Measurements from ENCODE around the gene ITPK1. TPM values are rescaled to one million over a fixed set of nuclear protein-coding genes. Genes with fewer than 3 reads are reported as not detected.
A peak's percentile ranks its signal among the peaks of the same experiment; 100 is the strongest.

The ITPK1 gene
- total and polyA plus RNA-seq, 5 donors from 2014 or later, result 19.5 to 54.1 (median 22.1) TPM

DNA sequence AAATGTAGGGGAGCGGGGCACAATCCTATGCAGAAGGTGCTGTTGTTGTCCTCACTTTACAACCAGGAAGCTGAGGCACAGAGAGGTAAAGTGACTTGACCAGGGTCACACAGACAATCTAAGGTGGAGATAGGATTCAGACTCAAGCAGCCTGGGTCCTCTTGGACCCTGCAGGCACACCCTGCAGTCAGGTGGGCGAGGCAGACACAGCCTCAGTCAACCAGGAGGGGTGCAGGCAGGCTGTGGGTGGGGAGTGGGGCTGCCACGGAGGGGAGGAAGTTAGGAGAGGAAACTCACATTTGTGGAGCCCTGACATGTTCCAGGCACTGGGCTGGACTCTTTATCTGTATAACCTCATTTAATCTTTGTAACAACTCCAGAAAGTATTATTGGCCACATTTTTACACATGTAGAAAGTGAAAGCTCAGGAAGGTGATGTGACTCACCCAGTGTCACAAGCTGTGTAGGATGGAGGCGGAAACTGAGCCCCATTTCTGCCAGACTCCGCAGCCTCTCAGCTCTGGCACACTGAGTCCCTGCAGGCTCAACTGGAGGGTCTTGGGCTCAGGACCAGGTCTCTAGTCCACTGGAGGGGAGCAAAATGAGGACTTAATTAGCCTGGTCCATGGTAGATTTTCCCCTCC is 217.7 kb downstream of the ITPK1 start:
- no peaks in the 10 kb centered on the region for H3K36me3 Mint-ChIP-seq
- peaks cover 15% of the 10 kb centered on the region for H3K27me3 Mint-ChIP-seq
- ATAC-seq (ENCODE audit: low read depth in 2 of 2) (peak; percentile 71 to 83), DNase-seq (peak in 1 of 3 donors; percentile 57)
- peaks cover 22% of the 10 kb centered on the region for H3K4me1 ChIP-seq (ENCODE audit: control insufficient read depth, insufficient read depth, low read length, poor library complexity, severe bottlenecking)
- H3K4me3 ChIP-seq (ENCODE audit: low read depth, low read length), result peak overlapping the region; percentile 44
- H3K9me3 Mint-ChIP-seq, result peaks cover 0 to 13% (median 5%) of the 10 kb centered on the region in 7 donors
- H3K4me1 Mint-ChIP-seq, result peaks cover 0 to 25% (median 16%) of the 10 kb centered on the region in 4 donors
- H3K9me3 ChIP-seq (ENCODE audit: control insufficient read depth in 2 of 2, low read length in 2 of 2), result peaks cover 0 to 1% of the 10 kb centered on the region in 2 experiments
- H3K4me3 Mint-ChIP-seq, result peak overlapping the region; percentile 29 to 65 (median 54)
- H3K27ac Mint-ChIP-seq, result no peak overlapping the region
- H3K27ac ChIP-seq (ENCODE audit: insufficient read depth, low read length, poor library complexity, severe bottlenecking), result no peak overlapping the region
- H3K36me3 ChIP-seq (ENCODE audit: control insufficient read depth, insufficient read depth, low read length), result no peaks in the 10 kb centered on the region
- H3K27me3 ChIP-seq (ENCODE audit: control insufficient read depth, insufficient read depth, low read length), result peaks cover 9% of the 10 kb centered on the region

DNA sequence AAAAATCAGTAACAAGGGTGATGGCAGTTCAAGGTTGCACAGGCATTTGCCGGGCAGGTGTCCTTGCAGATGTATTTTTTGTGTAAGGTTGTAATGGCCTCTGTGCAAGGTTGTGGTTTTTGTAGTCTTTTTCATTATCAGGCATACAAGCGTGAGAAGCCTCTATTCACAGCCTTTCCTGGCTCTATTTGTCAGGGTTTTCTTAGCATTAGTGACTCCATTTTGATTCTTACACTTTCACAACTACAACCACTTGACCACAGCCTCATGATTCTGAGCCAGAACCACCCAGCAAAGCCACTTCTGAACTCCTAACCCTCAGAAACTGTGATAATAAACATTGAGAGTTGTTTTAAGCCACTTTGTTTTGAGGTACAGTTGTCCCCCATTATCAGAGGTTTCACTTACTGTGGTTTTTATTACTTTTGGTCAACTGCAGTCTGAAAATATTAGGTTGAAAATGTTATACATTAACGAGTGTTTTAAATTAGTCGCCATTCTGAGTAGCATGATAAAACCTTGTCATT is 220.3 kb downstream of the ITPK1 start:
- H3K4me1 Mint-ChIP-seq, result peaks cover 0 to 20% (median 11%) of the 10 kb centered on the region in 4 donors
- H3K4me3 Mint-ChIP-seq, result no peak overlapping the region
- peaks cover 6% of the 10 kb centered on the region for H3K27me3 Mint-ChIP-seq
- no peaks in the 10 kb centered on the region for H3K36me3 Mint-ChIP-seq
- peaks cover 0 to 6% of the 10 kb centered on the region in 2 experiments for H3K9me3 ChIP-seq (ENCODE audit: control insufficient read depth in 2 of 2, low read length in 2 of 2)
- H3K27ac Mint-ChIP-seq, result no peak overlapping the region
- H3K4me3 ChIP-seq (ENCODE audit: low read depth, low read length), result no peak overlapping the region
- ATAC-seq (ENCODE audit: low read depth in 2 of 2) (no peak), DNase-seq (no peak)
- H3K4me1 ChIP-seq (ENCODE audit: control insufficient read depth, insufficient read depth, low read length, poor library complexity, severe bottlenecking), result peaks cover 13% of the 10 kb centered on the region
- no peak overlapping the region for H3K27ac ChIP-seq (ENCODE audit: insufficient read depth, low read length, poor library complexity, severe bottlenecking)
- H3K9me3 Mint-ChIP-seq, result peaks cover 0 to 19% (median 7%) of the 10 kb centered on the region in 7 donors
- peaks cover 4% of the 10 kb centered on the region for H3K27me3 ChIP-seq (ENCODE audit: control insufficient read depth, insufficient read depth, low read length)
- H3K36me3 ChIP-seq (ENCODE audit: control insufficient read depth, insufficient read depth, low read length), result no peaks in the 10 kb centered on the region

DNA sequence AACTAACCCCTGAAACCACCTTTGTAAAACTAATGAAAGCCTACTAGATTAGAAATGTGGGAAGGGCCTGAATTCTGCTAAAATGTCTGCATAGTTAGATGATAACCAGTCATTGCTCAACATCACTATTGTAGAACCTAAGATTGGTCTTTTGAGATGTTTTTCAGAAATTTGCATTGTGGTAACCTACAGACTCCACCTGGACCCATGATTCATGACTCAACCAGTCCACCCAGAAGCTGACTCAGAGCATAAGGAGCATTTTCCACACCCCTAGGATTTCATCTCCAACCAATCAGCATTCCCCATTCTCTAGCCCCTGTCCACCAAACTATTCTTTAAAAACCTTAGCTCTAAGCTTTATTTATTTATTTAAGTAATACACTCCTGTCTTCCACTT is 223.1 kb downstream of the ITPK1 start:
- Histone ChIP-seq H3K36me3 (ENCODE audit: control insufficient read depth, insufficient read depth, low read length) (no peaks in the 10 kb centered on the region), H3K27me3 (ENCODE audit: control insufficient read depth, insufficient read depth, low read length) (peaks cover 4% of the 10 kb centered on the region), H3K4me3 (ENCODE audit: low read depth, low read length) (no peak overlapping the region), H3K4me1 (ENCODE audit: control insufficient read depth, insufficient read depth, low read length, poor library complexity, severe bottlenecking) (no peaks in the 10 kb centered on the region), H3K9me3 (ENCODE audit: control insufficient read depth in 2 of 2, low read length in 2 of 2) (peaks cover 0 to 6% of the 10 kb centered on the region in 2 experiments), H3K27ac (ENCODE audit: insufficient read depth, low read length, poor library complexity, severe bottlenecking) (no peak overlapping the region)
- Mint-ChIP-seq H3K4me1 (peaks cover 0 to 3% (median 0%) of the 10 kb centered on the region in 4 donors), H3K27me3 (no peaks in the 10 kb centered on the region), H3K9me3 (peaks cover 0 to 19% (median 8%) of the 10 kb centered on the region in 7 donors), H3K27ac (no peak overlapping the region), H3K4me3 (no peak overlapping the region), H3K36me3 (no peaks in the 10 kb centered on the region)
- ATAC-seq (ENCODE audit: low read depth in 2 of 2) (no peak), DNase-seq (no peak)

DNA sequence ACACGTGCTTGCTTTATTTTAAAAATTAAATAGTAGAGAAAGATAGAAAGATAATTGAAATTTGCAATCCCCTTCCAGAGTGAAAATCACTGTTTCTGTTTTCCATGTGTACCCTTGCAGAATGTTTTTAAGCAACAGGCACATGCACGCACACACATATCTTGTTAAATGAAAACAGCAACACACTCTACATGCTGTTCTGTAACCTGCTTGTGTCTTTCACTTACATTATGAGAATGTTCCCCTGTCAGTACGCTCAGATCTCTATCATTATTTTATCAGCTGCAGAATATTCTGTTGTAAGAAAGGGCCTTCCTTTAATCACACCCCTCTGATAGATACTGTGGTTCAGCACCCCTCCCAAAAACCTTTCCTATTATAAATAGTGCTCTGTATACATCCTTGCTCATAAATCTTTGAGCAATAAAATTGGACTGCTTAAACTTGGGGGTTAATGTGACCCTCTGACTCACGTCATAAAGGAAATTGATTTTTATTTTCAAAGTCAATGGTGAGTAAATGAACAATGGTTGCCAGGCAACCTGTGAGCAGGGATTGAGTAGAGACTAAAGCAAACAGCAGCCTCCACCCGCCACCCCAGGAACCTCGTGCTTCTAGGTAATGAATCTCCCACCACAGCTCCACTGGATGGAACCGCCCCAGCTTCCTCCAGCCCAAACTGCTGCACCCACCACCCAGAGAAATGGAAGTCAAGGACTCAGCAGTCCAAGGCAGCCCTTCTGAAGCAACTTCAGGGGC is 224.7 kb downstream of the ITPK1 start:
- Histone ChIP-seq H3K27ac (ENCODE audit: insufficient read depth, low read length, poor library complexity, severe bottlenecking) (no peak overlapping the region), H3K36me3 (ENCODE audit: control insufficient read depth, insufficient read depth, low read length) (no peaks in the 10 kb centered on the region), H3K4me1 (ENCODE audit: control insufficient read depth, insufficient read depth, low read length, poor library complexity, severe bottlenecking) (no peaks in the 10 kb centered on the region), H3K27me3 (ENCODE audit: control insufficient read depth, insufficient read depth, low read length) (peaks cover 4% of the 10 kb centered on the region), H3K4me3 (ENCODE audit: low read depth, low read length) (no peak overlapping the region), H3K9me3 (ENCODE audit: control insufficient read depth in 2 of 2, low read length in 2 of 2) (peaks cover 0 to 6% of the 10 kb centered on the region in 2 experiments)
- DNase-seq (peak in 1 of 3 donors; percentile 14), ATAC-seq (ENCODE audit: low read depth in 2 of 2) (peak; percentile 42 to 50)
- Mint-ChIP-seq H3K27ac (peak overlapping the region in 1 of 3 donors; percentile 33), H3K36me3 (peaks cover 4% of the 10 kb centered on the region), H3K4me3 (no peak overlapping the region), H3K9me3 (peaks cover 0 to 16% (median 10%) of the 10 kb centered on the region in 7 donors), H3K27me3 (no peaks in the 10 kb centered on the region), H3K4me1 (peaks cover 0 to 3% (median 0%) of the 10 kb centered on the region in 4 donors)

DNA sequence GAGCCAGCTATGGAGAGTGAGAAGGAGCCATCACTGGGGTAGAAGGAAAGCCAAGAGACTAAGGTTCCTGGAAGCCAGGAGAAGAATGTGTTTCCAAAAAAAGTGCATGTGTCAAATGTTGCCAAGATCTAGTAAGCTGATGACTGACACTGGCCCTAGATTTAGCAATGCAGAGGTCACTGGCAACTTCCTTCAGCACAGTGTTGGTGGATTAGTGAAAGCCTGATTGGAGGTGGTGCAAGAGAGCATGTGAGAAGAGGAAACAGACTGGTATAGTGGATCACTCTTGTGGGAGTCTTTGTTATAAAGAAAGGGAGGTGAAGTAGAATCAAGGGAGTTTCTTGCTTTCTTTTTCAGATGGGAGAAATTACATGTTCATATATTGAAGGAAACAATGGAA is 226.8 kb downstream of the ITPK1 start:
- H3K27me3 ChIP-seq (ENCODE audit: control insufficient read depth, insufficient read depth, low read length), result no peaks in the 10 kb centered on the region
- H3K27ac ChIP-seq (ENCODE audit: insufficient read depth, low read length, poor library complexity, severe bottlenecking), result no peak overlapping the region
- DNase-seq (no peak), ATAC-seq (ENCODE audit: low read depth in 2 of 2) (no peak)
- Mint-ChIP-seq H3K27ac (no peak overlapping the region), H3K27me3 (peaks cover 10% of the 10 kb centered on the region), H3K4me1 (peaks cover 0 to 3% (median 0%) of the 10 kb centered on the region in 4 donors), H3K4me3 (no peak overlapping the region), H3K36me3 (peaks cover 4% of the 10 kb centered on the region), H3K9me3 (peaks cover 0 to 13% (median 10%) of the 10 kb centered on the region in 7 donors)
- H3K4me1 ChIP-seq (ENCODE audit: control insufficient read depth, insufficient read depth, low read length, poor library complexity, severe bottlenecking), result no peaks in the 10 kb centered on the region
- peaks cover 0 to 6% of the 10 kb centered on the region in 2 experiments for H3K9me3 ChIP-seq (ENCODE audit: control insufficient read depth in 2 of 2, low read length in 2 of 2)
- H3K4me3 ChIP-seq (ENCODE audit: low read depth, low read length), result no peak overlapping the region
- H3K36me3 ChIP-seq (ENCODE audit: control insufficient read depth, insufficient read depth, low read length), result no peaks in the 10 kb centered on the region

DNA sequence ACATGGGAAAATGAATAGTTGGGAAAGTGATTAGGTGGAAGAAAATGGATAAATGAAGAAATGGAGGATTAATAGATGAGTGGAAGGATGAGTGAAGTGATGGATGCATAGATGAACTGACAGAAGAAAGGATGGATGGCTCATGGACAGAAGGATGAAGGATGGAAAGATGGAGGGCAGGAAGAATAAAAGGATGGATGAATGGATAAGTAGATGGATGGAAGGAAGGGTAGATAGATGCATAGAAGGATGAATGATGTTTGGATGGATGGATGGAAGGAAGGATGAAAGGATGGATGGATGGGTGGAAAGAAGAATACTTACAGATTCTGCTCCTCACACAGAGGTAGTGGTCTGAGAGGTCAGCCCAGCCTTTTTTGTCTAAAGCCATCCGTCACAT is 228.6 kb downstream of the ITPK1 start:
- H3K36me3 Mint-ChIP-seq, result peaks cover 4% of the 10 kb centered on the region
- no peak overlapping the region for H3K27ac Mint-ChIP-seq
- no peak overlapping the region for H3K27ac ChIP-seq (ENCODE audit: insufficient read depth, low read length, poor library complexity, severe bottlenecking)
- no peak overlapping the region for H3K4me3 ChIP-seq (ENCODE audit: low read depth, low read length)
- ATAC-seq (ENCODE audit: low read depth in 2 of 2), result no peak
- H3K9me3 ChIP-seq (ENCODE audit: control insufficient read depth in 2 of 2, low read length in 2 of 2), result no peaks in the 10 kb centered on the region
- no peaks in the 10 kb centered on the region for H3K36me3 ChIP-seq (ENCODE audit: control insufficient read depth, insufficient read depth, low read length)
- H3K27me3 ChIP-seq (ENCODE audit: control insufficient read depth, insufficient read depth, low read length), result no peaks in the 10 kb centered on the region
- H3K27me3 Mint-ChIP-seq, result peaks cover 12% of the 10 kb centered on the region
- no peaks in the 10 kb centered on the region for H3K4me1 ChIP-seq (ENCODE audit: control insufficient read depth, insufficient read depth, low read length, poor library complexity, severe bottlenecking)
- peaks cover 0 to 3% (median 0%) of the 10 kb centered on the region in 4 donors for H3K4me1 Mint-ChIP-seq
- DNase-seq, result no peak
- no peak overlapping the region for H3K4me3 Mint-ChIP-seq
- peaks cover 0 to 9% (median 0%) of the 10 kb centered on the region in 7 donors for H3K9me3 Mint-ChIP-seq
